Bone marrow (tissue), 2 donors: ENCODE results near the gene ZDHHC9.
A peak's percentile ranks its signal among the peaks of the same experiment; 100 is the strongest.

Source experiments
- DNase-seq, 2 donors: peaks; one replicate each; lab custom pipeline; 2025; lab: John Stamatoyannopoulos, UW

Gene ZDHHC9

DNA sequence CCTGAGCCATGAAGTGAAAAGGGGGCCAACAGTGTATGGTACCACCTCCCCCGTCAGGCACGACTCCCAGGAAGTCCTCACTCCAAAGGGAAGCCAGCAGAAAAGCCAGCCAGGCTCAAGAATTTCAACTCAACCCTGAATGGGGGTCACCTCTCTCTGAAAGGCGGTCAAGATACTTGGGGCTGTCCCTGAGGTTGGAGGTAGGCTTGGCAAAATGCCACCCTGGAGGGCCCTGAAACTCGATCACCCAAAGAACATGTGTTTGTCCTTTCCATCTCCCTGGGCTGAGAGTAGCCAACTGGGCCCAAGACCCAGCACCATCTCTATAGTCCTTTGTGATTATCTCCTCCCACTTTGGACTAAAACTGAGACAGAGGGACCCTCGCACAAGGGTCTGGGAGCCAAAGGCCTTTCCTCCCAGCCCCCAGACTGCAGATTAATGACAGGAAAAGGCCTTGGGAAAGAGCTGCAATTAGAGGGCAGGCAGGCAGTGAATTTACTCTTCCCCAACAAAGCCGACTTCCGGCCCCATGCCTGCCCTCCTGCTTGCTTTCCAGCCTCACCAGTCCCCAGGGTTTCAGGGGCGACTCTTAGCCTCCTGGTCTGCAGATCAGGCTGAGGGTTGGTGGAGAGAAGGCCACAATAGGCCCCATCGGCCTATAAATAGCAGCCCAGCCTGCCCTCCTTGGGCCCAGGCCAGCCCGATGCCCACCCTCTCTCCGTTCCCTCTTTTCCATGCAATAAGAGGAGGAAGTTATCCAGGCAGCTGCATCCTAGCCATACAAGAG is 58.3 kb downstream of the ZDHHC9 start:
- DNase-seq: no peak

- DNase-seq: no peak
Measured at GRCh38 chrX:129784371-129784770, 59.3 kb downstream of the ZDHHC9 start.

- DNase-seq: no peak
Measured at GRCh38 chrX:129783291-129783713, 60.4 kb downstream of the ZDHHC9 start.

GRCh38 chrX:129782706-129783105 is 61.0 kb downstream of the ZDHHC9 start:
- DNase-seq: no peak

DNA sequence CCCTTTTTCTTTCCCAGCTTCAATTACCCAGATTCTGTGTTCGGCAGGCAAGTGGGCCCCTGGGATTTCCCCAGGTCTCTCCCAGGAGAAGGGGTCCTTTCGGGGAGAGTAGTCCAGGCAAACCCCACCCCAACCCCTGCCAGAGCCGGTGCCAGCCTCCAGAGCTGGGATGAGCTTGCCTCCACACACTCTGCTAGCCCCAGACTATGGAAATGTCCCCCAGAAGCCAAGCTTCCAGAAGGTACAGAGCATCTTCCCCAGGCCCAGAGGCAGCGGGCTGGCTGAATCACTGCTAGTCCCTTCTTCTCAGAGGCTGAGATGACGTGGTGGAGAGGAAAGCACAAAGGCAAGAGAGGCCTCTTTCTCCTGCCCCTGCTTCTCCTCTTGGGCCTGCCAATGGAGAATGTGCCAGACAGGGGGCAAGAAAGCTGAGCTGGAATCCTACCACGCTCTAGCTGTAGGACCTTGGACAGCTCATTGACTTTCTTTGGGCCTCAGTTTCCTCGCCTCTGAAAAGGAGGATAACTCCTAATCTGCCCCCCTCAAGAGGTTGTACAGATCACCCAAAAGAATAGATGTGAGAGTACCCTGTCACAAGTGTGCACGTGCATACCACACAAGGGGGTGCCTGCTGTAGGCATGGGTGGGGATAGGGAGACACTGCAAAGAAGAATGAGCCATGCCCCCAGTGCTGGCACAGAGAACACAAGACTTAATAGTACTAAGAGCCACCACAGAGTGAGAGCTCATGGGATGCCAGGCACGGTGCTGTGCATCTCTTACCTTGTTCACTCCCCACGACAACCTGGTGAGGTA is 61.8 kb downstream of the ZDHHC9 start:
- no peak for DNase-seq

DNA sequence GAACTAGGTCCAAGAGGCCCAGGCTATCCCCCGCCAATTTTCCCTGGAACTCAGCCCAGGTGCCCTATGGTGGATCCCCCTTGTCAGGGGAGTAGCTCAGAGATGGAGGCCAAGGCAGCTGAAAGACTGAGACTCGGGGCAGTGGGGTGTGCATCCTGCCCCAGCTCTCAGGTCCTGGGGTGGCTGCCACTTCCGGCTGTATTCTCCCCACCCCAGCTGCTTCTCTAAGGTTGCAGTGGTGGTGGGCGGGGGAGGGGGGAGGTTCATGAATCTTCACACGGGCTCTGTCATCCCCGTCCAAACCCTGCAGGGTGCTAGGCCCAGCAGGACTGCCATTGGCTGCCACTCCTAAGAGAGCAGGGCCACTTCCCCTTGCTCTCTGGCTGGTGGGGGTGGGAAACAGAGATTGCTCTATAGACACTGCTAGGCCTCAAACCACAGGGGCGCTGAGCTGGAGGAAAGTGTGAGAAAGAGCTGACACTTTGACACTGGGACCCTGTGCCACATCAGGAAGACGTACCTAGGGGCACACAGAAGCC is 62.5 kb downstream of the ZDHHC9 start:
- peak; percentile 12 to 65 for DNase-seq

GRCh38 chrX:129780441-129781105 is 63.1 kb downstream of the ZDHHC9 start:
- DNase-seq: no peak

- DNase-seq: peak; percentile 16 to 52
Measured at GRCh38 chrX:129779747-129780146, 63.9 kb downstream of the ZDHHC9 start, which contains the start of gene SASH3. Gene SASH3, plus strand, starts transcription at chrX:129779949. Its CDS starts 149 bp downstream, at chrX:129780098.

DNA sequence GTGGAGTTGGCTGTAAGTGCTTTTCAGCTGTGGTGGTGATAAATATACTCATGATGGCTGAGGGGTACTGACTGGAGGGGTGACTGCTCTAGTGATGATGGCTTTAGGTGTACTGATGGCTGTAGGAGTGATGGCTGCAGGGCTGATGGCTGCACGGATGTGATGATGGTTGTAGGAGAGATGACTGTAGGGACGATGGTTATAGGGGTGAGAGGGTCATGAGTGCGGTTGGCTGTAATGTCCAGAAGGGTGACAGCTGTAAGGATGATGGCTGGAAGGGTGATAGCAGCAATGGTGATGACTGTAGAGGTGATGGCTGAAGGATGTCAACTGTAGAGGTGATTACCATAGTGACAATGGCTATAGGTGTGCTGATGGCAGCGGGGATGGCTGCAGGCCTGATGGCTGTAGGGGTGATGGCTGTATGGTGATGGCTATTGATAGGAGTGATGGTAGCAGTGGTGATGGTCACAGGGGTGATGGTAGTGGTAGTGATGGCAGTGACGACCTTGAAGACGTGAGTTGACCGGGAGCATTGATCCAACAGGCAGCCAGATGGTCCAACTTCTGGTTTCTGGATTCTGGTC is 64.5 kb downstream of the ZDHHC9 start:
- no peak for DNase-seq

- peak; percentile 38 to 56 for DNase-seq
Measured at GRCh38 chrX:129777218-129778030, 66.3 kb downstream of the ZDHHC9 start.

DNA sequence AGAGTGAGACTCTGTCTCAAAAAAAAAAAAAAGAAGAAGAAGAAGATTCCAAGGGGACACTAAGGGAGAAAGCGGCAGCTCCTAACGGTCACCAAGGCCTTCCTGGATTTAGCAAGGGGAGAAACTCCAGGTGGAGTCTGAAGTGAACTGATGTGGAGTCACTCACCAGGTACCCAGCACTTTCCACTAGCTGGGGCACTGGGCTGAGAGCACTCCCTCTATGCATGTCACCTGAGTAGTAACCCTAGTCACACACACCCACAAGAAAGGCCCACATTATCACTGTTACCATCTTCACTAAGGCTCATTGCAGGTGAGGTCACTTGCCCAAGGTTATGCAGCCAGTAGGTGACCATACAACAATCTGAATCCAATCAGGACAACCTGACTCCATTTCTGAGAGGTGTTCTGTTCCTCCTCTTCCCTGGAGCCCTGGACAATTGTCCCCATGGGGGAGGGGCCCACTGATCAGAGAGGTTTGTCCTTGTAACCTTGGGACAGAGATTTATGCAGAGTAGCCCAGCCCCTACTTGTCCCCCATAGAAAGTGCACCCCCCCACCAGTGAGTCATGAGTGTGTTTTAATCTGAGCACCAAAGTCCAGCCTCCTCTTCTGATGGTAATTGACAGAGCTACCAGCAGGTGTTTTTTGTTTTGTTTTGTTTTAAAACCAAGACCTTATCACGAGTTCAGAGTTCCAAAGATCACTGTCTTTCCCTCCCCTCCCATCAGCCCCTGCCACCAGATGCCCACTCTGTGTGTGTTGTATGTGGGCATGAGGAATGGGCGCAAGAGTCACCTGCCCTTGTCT is 69.8 kb downstream of the ZDHHC9 start:
- no peak for DNase-seq

GRCh38 chrX:129772796-129773431 is 70.8 kb downstream of the ZDHHC9 start:
- DNase-seq: peak; percentile 14 to 81

DNA sequence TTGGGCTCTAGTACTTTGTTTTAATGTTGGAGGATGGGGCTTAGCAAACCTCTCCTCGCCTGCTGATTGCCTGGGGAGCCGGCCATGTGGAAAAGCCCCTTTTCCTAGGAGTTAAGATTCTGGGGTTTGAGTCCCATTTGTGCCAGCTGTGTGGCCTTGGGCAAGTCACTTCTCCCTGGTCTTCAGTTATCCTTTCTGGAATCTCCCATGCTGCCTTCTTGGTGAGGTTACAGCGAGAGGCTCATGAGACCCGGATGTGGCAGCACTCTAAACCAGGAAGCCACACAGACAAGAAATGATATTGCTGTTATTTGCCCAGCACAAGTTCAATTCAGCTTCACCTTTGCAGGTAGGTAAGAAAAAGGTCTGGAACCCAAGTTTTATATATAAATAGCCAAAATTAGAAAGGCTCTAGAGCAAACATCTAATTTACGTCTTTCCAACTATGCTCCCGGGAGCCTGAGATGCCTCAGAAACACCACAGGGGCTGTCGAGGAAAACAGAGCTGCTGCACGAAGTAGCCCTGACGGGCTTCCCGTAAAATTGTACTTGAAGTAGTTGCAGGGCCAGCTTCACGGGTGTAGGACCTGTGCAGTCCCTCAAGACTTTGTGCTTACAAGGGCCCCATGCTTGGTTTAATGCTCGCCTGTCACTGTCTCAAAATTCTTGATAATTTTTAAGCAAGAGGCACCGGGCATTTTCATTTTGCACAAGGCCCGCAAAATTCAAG is 72.3 kb downstream of the ZDHHC9 start:
- no peak for DNase-seq

GRCh38 chrX:129769467-129770154 is 74.1 kb downstream of the ZDHHC9 start:
- peak in 1 of 2 donors; percentile 10 for DNase-seq

DNA sequence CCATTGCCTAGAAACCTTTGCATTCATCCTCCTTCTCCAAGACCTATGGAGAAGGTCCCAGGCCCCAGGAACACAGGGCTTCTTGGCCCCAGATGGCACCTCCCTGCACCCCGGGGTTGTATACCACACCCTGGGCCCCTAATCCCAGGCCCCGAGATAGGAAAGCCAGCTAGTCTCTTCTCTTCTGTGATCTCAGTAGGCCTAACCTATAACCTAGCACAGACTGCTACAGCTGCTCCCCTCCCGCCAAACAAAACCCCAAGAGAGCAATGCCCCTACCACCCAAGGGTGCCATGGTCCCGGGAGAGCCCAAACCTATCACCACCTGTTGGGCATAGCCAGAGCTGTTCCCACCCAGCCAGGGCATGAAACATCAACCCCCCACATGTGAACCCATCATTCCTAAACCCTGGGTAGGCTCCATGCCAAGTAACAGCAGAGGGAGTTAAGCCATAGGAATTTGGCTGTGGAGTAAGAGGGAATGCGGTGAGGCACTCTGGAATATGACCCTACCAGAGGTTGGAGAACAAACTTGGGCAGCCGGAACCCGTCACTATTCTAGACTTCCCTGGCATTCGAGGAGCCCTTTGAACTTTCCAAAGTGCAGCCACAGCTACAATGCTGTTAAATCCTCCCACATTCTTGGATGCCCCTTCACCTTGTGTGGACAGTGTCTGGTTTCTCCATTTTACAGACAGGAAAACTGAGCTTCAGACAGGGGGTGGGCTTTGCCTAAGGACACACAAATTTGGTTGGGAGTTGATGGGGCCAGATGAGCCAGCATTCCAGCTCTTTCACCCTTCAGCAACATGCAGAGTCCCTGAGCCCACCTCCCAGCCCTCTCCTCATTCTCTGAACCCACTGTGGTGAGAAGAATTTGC is 74.9 kb downstream of the ZDHHC9 start:
- no peak for DNase-seq

GRCh38 chrX:129768186-129768585 is 75.5 kb downstream of the ZDHHC9 start:
- DNase-seq: no peak

GRCh38 chrX:129763666-129764065 is 80.0 kb downstream of the ZDHHC9 start:
- no peak for DNase-seq
